ENCODE measurements around the gene JSRP1.

The JSRP1 gene

GRCh38 chr19:2255982-2256685, at the start of gene JSRP1:
Gene JSRP1 (minus strand): TSS chr19:2256417. CDS start chr19:2255314, 1,103 bp downstream.
- no peak for DNase-seq (ENCODE audit: low read depth)
- H3K4me3 ChIP-seq (ENCODE audit: control insufficient read depth, low read depth, low read length): no peak within 1 kb of the TSS
- TF ChIP-seq CTCF (conservative IDR thresholded peaks at IDR 0.05; ENCODE audit: control insufficient read depth, insufficient read depth, low read depth, low read length): no peak

- DNase-seq (ENCODE audit: low read depth): no peak
- no peak overlapping the region for H3K4me3 ChIP-seq (ENCODE audit: control insufficient read depth, low read depth, low read length)
- no peak for TF ChIP-seq CTCF (conservative IDR thresholded peaks at IDR 0.05; ENCODE audit: control insufficient read depth, insufficient read depth, low read depth, low read length)
Measured at GRCh38 chr19:2305452-2306280, 49.4 kb upstream of the JSRP1 start.

- DNase-seq (ENCODE audit: low read depth): no peak
- no peak overlapping the region for H3K4me3 ChIP-seq (ENCODE audit: control insufficient read depth, low read depth, low read length)
Measured at GRCh38 chr19:2303211-2303798, 47.1 kb upstream of the JSRP1 start.

GRCh38 chr19:2302319-2303210, 46.3 kb upstream of the JSRP1 start:
- TF ChIP-seq CTCF (conservative IDR thresholded peaks at IDR 0.05; ENCODE audit: control insufficient read depth, insufficient read depth, low read depth, low read length): no peak
- H3K4me3 ChIP-seq (ENCODE audit: control insufficient read depth, low read depth, low read length): no peak overlapping the region
- peak; percentile 66 for DNase-seq (ENCODE audit: low read depth)

More at GRCh38 chr19:2303211-2303798, 47.1 kb upstream of the JSRP1 start:
- no peak for TF ChIP-seq CTCF (conservative IDR thresholded peaks at IDR 0.05; ENCODE audit: control insufficient read depth, insufficient read depth, low read depth, low read length)

GRCh38 chr19:2300533-2300932, 44.3 kb upstream of the JSRP1 start:
- TF ChIP-seq CTCF (conservative IDR thresholded peaks at IDR 0.05; ENCODE audit: control insufficient read depth, insufficient read depth, low read depth, low read length): no peak
- DNase-seq (ENCODE audit: low read depth): no peak

GRCh38 chr19:2296141-2296540, 39.9 kb upstream of the JSRP1 start:
- DNase-seq (ENCODE audit: low read depth): no peak
- no peak overlapping the region for H3K4me3 ChIP-seq (ENCODE audit: control insufficient read depth, low read depth, low read length)
- no peak for TF ChIP-seq CTCF (conservative IDR thresholded peaks at IDR 0.05; ENCODE audit: control insufficient read depth, insufficient read depth, low read depth, low read length)

More at GRCh38 chr19:2300533-2300932, 44.3 kb upstream of the JSRP1 start:
- no peak overlapping the region for H3K4me3 ChIP-seq (ENCODE audit: control insufficient read depth, low read depth, low read length)
